ENCODE results near the gene ORM1. TPM values are rescaled to one million over a fixed set of nuclear protein-coding genes. Genes with fewer than 3 reads are reported as not detected.

The ORM1 gene
- total RNA-seq, 3 donors from 2014 or later: 8.3 TPM; not detected in 2

- no peaks in the 10 kb centered on the region for H3K4me1 ChIP-seq
- no peak overlapping the region for H3K4me3 ChIP-seq
- intact Hi-C loops (cut with DNase I; ENCODE audit: low total_unique reads): loop anchor here (5.0 kb wide), 1 partner anchor 206 kb away; no protein-coding TSS in a partner anchor
- peak in 1 of 2 donors; percentile 52 for DNase-seq (ENCODE audit: low spot score in 2 of 2)
- no peaks in the 10 kb centered on the region for H3K27me3 ChIP-seq
- H3K27ac ChIP-seq: no peak overlapping the region
- H3K36me3 ChIP-seq: no peaks in the 10 kb centered on the region
- no peak for TF ChIP-seq POLR2AphosphoS5 (IDR thresholded peaks at IDR 0.05)
- TF ChIP-seq CTCF (IDR thresholded peaks at IDR 0.05): no peak
- no peak for TF ChIP-seq POLR2A (IDR thresholded peaks at IDR 0.05)
- no peaks in the 10 kb centered on the region for H3K9me3 ChIP-seq
Measured at GRCh38 chr9:114288193-114289091, 34.5 kb upstream of the ORM1 start.

- Histone ChIP-seq H3K4me1 (no peaks in the 10 kb centered on the region), H3K27me3 (no peaks in the 10 kb centered on the region), H3K27ac (no peak overlapping the region), H3K36me3 (no peaks in the 10 kb centered on the region), H3K9me3 (no peaks in the 10 kb centered on the region), H3K4me3 (no peak overlapping the region)
- DNase-seq (ENCODE audit: low spot score in 2 of 2): peak in 1 of 2 donors; percentile 30
- TF ChIP-seq POLR2AphosphoS5 (IDR thresholded peaks at IDR 0.05): no peak
- TF ChIP-seq CTCF (IDR thresholded peaks at IDR 0.05): no peak
- TF ChIP-seq POLR2A (IDR thresholded peaks at IDR 0.05): no peak
- intact Hi-C loops (cut with DNase I; ENCODE audit: low total_unique reads): loop anchor here (5.0 kb wide), 1 partner anchor 207 kb away; no protein-coding TSS in a partner anchor
Measured at GRCh38 chr9:114289106-114289505, 33.8 kb upstream of the ORM1 start.

GRCh38 chr9:114289571-114290481, 33.1 kb upstream of the ORM1 start:
- intact Hi-C loops (cut with DNase I; ENCODE audit: low total_unique reads): loop anchor here (5.0 kb wide), 2 partner anchors 133 to 208 kb away; partner anchors contain the start of gene COL27A1
- no peaks in the 10 kb centered on the region for H3K4me1 ChIP-seq
- no peak for TF ChIP-seq POLR2AphosphoS5 (IDR thresholded peaks at IDR 0.05)
- no peak for TF ChIP-seq POLR2A (IDR thresholded peaks at IDR 0.05)
- no peak for TF ChIP-seq CTCF (IDR thresholded peaks at IDR 0.05)
- H3K27ac ChIP-seq: no peak overlapping the region
- H3K27me3 ChIP-seq: no peaks in the 10 kb centered on the region
- peaks cover 0 to 4% of the 10 kb centered on the region in 2 donors for H3K9me3 ChIP-seq
- H3K36me3 ChIP-seq: no peaks in the 10 kb centered on the region
- H3K4me3 ChIP-seq: no peak overlapping the region
- peak in 1 of 2 donors; percentile 46 for DNase-seq (ENCODE audit: low spot score in 2 of 2)

GRCh38 chr9:114290561-114290986, 32.3 kb upstream of the ORM1 start:
- H3K9me3 ChIP-seq: peaks cover 0 to 5% of the 10 kb centered on the region in 2 donors
- no peak overlapping the region for H3K27ac ChIP-seq
- no peak overlapping the region for H3K4me3 ChIP-seq
- no peaks in the 10 kb centered on the region for H3K36me3 ChIP-seq
- TF ChIP-seq CTCF (IDR thresholded peaks at IDR 0.05) (no peak), POLR2AphosphoS5 (IDR thresholded peaks at IDR 0.05) (no peak), POLR2A (IDR thresholded peaks at IDR 0.05) (no peak)
- intact Hi-C loops (cut with DNase I; ENCODE audit: low total_unique reads): loop anchor here (5.0 kb wide), 1 partner anchor 133 kb away; the partner anchor contains the start of gene COL27A1
- H3K4me1 ChIP-seq: no peaks in the 10 kb centered on the region
- DNase-seq (ENCODE audit: low spot score in 2 of 2): peak in 1 of 2 donors; percentile 38
- H3K27me3 ChIP-seq: no peaks in the 10 kb centered on the region
